Ureter (tissue), 1 donor: ENCODE measurements around the gene HSFX4. TPM values are rescaled to one million over a fixed set of nuclear protein-coding genes. Genes with fewer than 3 reads are reported as not detected.
A peak's percentile ranks its signal among the peaks of the same experiment; 100 is the strongest.
"Not testable (repeated sequence)": the region's sequence is repeated elsewhere in the genome, so short reads cannot be mapped to it uniquely, and the experiment has no call there.

Experiments used
- DNase-seq: peaks from one replicate; pipeline ENCODE4 v3.0.0-alpha.2; 2020; ENCODE audit warnings: low spot score
- total RNA-seq: library from RNA; stranded (reverse); gene quantifications from one replicate; pipeline ENCODE4 v1.2.4, GENCODE V29; 2023
- donor health status: DM: yes; HTN: yes; CAD: no.

Gene HSFX4, protein sequence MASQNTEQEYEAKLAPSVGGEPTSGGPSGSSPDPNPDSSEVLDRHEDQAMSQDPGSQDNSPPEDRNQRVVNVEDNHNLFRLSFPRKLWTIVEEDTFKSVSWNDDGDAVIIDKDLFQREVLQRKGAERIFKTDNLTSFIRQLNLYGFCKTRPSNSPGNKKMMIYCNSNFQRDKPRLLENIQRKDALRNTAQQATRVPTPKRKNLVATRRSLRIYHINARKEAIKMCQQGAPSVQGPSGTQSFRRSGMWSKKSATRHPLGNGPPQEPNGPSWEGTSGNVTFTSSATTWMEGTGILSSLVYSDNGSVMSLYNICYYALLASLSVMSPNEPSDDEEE
- total RNA-seq: not detected

DNA sequence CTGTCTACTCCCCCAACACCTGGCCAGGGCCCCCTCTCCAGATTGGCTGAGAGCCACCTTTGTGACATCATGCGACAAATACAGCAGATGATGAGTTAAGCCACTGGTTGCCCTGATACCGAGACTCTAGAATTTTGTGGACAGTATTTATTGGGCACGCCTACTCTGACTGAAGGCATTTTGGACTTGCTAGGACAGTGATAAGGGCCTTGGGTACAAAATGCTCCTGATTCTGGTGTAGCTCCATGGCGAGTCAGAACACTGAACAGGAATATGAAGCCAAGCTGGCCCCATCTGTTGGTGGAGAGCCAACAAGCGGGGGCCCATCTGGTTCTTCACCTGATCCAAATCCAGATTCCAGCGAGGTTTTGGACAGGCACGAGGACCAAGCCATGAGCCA lies at the start of gene HSFX4:
Gene HSFX4 (plus strand): TSS at position 174 of the 400 bp plus-strand sequence. CDS start 72 bp downstream, at position 246.
- DNase-seq: not testable (repeated sequence)

DNA sequence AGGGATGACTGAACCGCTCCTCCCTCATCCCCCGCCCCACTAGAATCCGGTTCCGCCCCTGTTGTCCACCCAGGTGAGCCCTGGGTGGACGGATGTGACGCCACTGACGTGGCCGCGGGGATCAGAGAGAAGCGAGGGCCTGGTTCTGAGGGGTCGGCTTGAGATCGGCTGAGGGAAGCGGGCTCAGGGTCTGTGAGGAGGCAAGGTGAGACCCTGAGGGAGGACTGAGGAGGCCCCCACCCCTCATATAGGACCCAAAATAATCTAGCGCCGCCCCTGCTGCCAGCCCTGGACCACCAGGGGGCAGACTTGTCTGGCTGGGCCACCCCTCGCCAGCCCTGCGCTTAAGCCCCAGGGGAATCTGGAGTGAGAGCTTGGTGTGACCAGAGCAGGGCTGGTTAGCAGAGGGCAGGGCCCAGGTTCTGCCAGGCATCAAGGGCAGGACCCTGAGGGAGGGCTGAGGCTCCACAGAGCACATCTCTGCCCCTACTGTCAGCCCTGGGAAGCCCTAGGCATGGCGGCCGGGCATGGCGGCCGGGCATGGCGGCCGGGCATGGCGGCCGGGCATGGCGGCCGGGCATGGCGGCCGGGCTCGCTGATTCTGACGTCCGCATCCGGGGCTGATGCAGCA lies 48.2 kb upstream of the HSFX4 start, which contains the start of gene MAGEA8:
Gene MAGEA8 (plus strand): TSS at position 103 of the 631 bp plus-strand sequence. CDS start 3,090 bp downstream, outside the sequence.
- DNase-seq: no peak

DNA sequence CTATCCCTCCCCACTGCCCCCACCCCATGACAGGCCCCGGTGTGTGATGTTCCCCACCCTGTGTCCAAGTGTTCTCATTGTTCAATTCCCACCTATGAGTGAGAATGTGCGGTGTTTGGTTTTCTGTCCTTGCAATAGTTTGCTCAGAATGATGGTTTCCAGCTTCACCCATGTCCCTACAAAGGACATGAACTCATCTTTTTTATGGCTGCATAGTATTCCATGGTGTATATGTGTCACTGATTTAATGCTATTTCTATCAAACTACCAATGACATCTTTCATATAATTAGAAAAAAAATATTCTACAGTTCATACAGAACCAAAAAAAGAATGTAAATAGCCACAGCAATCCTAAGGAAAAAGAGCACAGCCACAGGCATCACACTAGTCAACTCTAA lies 38.5 kb upstream of the HSFX4 start:
- not testable (repeated sequence) for DNase-seq

DNA sequence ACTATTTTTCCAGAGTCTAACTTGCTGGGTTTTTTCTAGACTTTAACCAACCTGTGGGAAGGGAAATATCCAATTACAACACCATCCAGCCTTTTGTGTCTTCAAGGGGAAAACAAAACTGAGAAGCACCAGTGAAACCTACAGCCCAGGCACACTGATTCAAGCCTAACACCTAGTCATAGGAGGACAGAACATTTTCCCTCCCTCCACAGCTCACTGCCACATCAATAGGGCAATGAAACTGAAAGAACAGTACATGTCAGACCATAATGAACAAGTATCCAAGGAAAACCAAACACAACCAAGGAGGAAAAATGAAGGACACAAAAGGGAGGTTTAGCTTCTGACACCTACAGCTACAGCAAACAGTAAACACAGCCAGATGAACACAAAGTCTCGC lies 30.8 kb upstream of the HSFX4 start:
- no peak for DNase-seq

DNA sequence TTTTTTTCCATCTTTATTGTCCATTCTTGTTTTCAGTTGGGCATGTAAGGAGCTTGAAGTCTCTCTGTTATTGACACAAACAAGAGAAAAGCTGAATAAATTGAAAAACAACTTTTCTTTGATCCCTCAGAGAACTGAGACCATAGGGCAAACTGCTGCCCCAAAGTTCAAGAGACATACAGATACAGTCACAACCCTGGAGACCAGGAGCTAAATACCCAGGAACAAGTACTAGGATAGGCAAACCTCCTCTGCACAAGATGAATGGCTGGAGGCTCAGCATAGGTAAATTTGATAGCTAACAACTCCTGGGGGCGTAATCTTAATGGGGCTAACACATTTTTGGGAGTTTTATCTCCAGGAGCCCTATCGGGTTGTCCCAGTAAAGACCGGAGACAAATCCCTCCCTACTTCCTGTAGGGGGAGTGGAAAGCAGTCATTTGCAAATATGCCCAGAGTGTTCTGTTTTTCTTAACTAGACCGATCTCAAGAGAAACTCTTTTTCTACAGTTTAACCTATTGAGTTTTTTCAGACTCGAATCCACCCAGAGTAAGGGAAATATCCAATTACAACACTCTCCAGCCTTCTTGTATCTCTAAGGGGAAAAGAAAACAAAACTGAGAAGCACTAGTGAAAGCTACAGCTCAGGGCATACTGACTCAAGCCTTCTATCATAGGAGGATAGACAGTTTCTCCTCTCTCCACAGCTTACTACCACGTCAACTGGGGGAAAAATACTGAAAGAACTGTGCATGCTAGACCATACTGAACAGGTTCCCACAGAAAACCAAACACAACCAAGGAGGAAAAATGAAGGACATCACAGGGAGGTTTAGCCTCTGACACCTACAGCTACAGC lies 25.3 kb upstream of the HSFX4 start:
- no peak for DNase-seq

- DNase-seq: no peak
Observed at GRCh38 chrX:149908308-149908707, 21.1 kb upstream of the HSFX4 start.

GRCh38 chrX:149908727-149909126 lies 20.6 kb upstream of the HSFX4 start:
- no peak for DNase-seq

- DNase-seq: no peak
Observed at GRCh38 chrX:149909324-149910177, 19.8 kb upstream of the HSFX4 start.

- DNase-seq: no peak
Observed at GRCh38 chrX:149910178-149910695, 19.1 kb upstream of the HSFX4 start.

DNA sequence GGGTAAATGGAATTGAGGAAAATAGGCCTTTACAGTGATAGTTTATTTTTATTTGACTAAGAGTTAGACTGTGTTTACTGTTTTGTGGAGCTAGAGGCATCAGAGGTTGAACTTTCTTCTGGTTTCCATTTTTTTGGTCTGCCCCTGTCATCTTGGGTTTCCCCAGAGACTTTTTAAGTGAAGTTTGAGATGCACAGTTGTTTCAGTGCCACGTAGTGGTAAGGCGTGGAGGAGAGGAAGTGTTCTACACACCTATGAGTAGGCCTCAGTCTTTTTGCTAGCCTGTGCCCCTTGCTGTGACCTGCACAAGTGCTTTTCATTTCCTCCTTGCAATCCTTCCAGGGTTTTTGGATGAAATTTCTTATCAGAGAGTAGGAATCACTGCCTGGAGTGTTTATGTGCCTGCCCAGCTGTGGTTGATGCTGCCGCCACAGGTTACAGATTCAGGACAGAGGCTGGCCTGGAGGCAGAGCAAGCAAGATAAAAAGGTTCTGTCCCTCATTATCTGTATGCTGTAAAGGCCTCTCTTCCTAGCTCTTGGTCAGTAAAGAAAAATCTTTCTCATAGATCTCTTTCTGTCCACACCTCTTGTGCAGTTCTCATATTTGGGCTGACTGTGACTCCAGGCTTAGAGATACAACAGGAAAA lies 12.5 kb upstream of the HSFX4 start:
- no peak for DNase-seq

DNA sequence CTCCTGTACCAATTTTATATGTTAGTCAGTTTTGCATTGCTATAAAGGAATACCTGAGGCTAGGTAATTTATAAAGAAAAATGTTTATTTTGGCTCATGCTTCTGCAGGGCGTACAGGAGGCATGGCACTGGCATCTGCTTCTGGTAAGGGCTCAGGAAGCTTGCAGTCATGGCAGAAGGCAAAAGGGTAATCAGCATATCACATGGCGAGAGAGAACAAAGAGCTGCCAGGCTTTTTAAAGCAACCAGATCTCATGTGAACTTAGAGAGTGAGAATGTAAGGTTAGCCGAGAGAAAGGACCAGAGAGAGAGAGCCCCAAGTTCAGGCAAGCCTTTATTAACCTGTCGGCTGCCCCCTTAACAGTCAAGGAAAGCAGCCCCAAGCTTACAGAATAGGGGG lies 5.5 kb upstream of the HSFX4 start:
- not testable (repeated sequence) for DNase-seq

DNA sequence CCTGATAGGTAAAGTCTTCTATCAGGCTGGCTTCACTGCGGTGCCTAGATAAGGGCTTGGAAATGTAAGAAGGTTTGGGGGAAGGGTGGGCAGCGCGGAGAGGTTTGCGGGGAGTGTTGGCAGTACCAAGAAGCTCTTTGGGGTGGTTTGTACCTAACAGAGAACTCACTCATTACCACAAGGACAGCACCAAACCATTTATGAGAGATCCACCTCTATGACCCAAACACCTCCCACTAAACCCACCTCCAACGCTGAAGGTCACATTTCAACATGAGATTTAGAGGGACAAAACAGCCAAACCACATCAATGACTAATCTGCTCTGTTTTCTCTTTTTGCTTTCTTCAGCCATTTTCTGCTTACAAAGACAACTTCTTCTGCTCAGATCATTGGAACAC lies 4.9 kb upstream of the HSFX4 start:
- DNase-seq: not testable (repeated sequence)

GRCh38 chrX:149927245-149927963 lies 2.0 kb upstream of the HSFX4 start:
- not testable (repeated sequence) for DNase-seq

- not testable (repeated sequence) for DNase-seq
Observed at GRCh38 chrX:149927964-149928258, 1.5 kb upstream of the HSFX4 start.

DNA sequence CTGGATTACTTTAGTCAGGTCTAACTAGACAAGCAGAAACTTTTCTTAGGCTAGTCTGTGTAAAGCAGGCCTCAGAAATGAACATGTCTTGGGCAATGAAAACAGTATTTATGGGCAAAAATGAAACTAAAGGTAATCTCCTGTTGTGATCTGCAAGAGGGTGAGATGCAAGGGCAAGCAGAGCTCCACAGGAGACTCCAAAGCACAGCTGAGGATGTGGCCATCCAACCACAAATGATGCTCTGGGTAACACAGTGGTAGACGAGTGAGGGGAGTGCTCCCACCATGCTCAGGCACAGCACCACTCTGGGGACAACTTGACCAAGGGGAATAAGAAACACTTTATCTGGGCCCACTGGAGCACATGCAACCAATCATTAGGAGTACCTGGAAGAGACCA lies 738 bp upstream of the HSFX4 start:
- not testable (repeated sequence) for DNase-seq

DNA sequence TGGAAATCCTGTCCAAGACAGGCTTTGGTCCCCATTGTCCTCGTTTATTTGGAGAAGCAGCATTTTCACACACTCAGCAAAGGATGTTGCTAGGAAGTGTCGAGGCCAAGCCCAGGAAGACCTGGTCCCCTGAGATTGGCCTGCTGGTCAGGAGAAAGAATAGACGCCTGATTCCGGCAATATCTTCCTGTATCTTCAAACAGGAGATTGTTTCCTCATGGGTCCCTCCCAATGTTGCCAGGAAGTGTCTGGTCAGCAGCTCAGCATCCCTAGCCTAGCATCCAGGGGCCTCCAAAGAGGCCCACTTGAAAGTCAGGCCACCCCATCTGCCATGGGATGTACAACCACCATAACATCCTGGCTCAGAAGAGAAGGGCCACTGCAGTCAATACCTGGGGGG lies 2.0 kb downstream of the HSFX4 start:
- DNase-seq: not testable (repeated sequence)

DNA sequence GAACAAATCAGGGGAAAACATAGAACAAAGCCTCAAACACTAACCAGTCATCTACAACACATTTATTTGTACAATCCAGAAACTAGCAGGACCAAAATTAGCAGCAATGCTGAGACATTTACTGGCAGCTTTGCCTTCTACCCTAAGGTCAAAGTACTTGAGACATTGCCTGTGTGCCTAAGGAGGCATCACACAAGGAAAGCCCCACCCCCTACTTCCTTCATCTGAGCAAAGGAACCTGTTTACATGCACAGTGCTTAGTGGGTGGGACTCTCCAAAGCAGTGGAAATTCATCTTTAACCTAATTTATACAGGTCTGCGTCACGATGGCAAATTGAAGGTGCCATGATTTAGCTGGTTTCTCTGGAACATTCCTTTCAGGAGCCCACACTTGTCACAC lies 2.8 kb downstream of the HSFX4 start:
- DNase-seq: not testable (repeated sequence)

GRCh38 chrX:149932970-149933369 lies 3.6 kb downstream of the HSFX4 start:
- not testable (repeated sequence) for DNase-seq

DNA sequence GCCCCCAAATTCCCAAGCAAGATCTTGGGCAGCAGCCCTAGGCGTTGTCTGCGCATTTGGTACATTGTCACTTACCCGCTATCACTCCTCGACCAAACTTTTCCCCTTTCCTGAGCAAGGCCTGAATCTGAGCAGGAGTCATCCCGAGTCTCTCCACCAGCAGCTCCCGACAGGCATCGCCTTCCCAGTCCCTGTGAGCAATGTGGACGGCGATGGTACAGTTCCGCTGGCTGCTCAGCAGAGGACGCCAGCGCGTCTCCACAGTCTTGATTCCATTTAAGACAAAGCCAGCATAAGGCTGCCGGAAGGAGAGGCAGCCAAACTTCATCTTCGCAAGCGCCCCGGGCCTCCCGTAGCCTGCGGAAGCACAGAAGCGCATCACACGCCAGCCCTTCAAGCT lies 4.2 kb downstream of the HSFX4 start:
- DNase-seq: peak; percentile 1

DNA sequence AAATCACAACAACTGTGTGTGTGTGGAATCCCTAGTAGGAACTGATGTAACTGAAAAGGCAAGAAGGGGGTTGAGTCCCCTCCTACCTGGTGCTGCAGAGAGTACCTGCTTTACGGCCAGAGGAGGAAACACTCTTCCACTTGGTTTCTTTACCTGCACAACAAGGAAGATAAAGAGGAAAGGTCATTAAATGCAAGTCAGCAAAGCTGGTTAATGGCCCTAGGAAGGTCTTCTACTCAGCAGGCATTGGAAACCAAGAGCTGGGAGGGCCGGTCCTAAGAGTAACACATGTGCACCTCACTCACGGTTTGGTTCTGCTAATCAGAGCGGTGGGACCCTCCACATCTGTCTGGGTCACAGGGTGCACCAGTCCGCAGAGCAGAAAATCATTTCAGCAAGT lies 8.0 kb downstream of the HSFX4 start:
- not testable (repeated sequence) for DNase-seq
